HG03520 (cell line): ENCODE measurements around the gene SPOPL.

Experiments
- ATAC-seq: cut with Tn5 transposase; IDR thresholded peaks from one replicate; pipeline ENCODE4 v1.9.1; 2021; ENCODE audit warnings: mild to moderate bottlenecking, moderate library complexity; ENCODE audit not compliant: unreplicated experiment

The SPOPL gene

GRCh38 chr2:138596403-138596802 lies 94.8 kb downstream of the SPOPL start:
- ATAC-seq, result no peak

GRCh38 chr2:138600732-138601457 lies 99.3 kb downstream of the SPOPL start:
- no peak for ATAC-seq

- ATAC-seq, result no peak
Observed at GRCh38 chr2:138601458-138602165, 100.0 kb downstream of the SPOPL start.

- ATAC-seq, result no peak
Observed at GRCh38 chr2:138602166-138602460, 100.5 kb downstream of the SPOPL start.

- ATAC-seq, result no peak
Observed at GRCh38 chr2:138607746-138608145, 106.2 kb downstream of the SPOPL start.

- no peak for ATAC-seq
Observed at GRCh38 chr2:138609446-138609845, 107.9 kb downstream of the SPOPL start.

- ATAC-seq, result no peak
Observed at GRCh38 chr2:138610201-138610953, 108.8 kb downstream of the SPOPL start.

GRCh38 chr2:138615257-138615656 lies 113.7 kb downstream of the SPOPL start:
- no peak for ATAC-seq

- no peak for ATAC-seq
Observed at GRCh38 chr2:138617026-138617425, 115.5 kb downstream of the SPOPL start.

- no peak for ATAC-seq
Observed at GRCh38 chr2:138618971-138619370, 117.4 kb downstream of the SPOPL start.

- no peak for ATAC-seq
Observed at GRCh38 chr2:138620431-138620830, 118.9 kb downstream of the SPOPL start.

GRCh38 chr2:138621139-138621538 lies 119.6 kb downstream of the SPOPL start:
- ATAC-seq, result no peak

- no peak for ATAC-seq
Observed at GRCh38 chr2:138622613-138623012, 121.0 kb downstream of the SPOPL start.
